Kidney tubule cell (primary cell): ENCODE measurements around the gene RIF1.

Experiments used
- DNase-seq: peaks from one replicate; pipeline ENCODE4 v3.0.0-alpha.2; 2018; ENCODE audit warnings: low spot score

Gene RIF1

GRCh38 chr2:151422917-151423439 is 13.3 kb downstream of the RIF1 start:
- no peak for DNase-seq

GRCh38 chr2:151423760-151424159 is 14.1 kb downstream of the RIF1 start:
- peak; percentile 12 for DNase-seq

DNA sequence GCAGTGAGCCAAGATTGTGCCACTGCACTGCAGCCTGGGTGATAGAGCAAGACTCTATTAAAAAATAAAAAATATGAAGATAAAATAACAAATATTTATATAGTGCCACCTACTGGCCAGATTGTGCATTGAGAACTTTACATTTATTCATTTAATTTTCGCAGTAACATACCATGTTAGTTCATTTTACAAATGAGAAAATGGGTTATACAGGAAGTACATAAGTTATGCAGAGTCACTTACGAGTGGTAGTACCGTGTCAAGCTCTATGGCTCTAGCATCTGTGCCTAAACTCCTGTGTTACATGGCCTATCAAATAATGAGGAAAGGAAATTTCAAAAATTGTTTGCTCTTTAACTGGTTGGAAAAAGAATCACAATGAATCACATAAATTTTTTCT is 27.9 kb downstream of the RIF1 start:
- DNase-seq: peak; percentile 44

- DNase-seq: no peak
These were observed 28.8 kb downstream of the RIF1 start for GRCh38 chr2:151438506-151438905.

DNA sequence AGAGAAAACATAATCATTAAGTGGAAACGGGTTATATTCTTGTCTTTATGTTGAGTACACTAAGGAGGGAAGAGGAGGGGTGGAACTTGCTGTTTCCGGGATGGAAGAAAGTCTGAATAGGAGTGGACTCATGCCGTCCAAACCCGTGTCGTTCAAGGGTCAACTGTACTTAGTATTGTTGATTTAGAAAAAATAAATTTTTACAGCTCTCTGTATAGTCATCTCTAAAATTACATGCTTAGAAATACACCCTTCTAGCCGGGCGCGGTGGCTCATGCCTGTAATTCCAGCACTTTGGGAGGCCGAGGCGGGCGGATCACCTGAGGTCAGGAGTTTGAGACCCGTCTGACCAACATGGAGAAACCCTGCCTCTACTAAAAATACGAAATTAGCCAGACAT is 29.4 kb downstream of the RIF1 start:
- DNase-seq: no peak

DNA sequence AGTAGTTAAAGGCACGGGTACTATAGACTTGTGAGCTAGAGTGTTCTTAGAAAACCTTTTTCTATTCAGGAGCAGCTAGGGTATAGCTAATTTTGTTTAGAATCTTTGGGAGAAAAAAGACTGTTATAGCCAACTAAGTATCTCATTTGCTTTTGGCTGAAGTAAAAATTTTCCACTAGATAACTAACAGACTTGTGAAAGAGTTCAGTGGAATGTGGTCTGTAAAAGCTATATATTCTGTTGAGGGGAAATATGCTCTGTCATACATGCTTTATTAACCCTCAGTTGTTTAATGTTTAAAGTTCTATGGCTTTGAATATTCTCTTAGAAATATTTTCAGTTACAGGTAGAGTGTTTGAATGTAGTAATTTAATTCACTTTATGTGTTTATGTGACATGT is 49.7 kb downstream of the RIF1 start:
- no peak for DNase-seq

DNA sequence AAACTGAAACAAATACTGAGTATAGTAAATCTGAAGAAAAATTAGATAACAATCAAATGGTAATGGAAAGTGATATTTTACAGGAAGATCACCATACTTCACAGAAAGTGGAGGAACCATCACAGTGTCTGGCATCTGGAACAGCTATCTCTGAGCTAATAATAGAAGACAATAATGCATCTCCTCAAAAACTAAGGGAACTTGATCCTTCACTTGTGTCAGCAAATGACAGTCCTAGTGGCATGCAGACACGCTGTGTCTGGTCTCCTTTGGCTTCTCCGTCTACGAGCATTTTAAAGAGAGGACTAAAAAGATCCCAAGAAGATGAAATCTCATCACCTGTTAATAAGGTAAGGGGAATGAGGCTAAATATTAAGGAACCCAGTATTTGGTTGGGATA is 56.1 kb downstream of the RIF1 start:
- DNase-seq: no peak

GRCh38 chr2:151470556-151470955 is 60.9 kb downstream of the RIF1 start:
- peak; percentile 35 for DNase-seq

- DNase-seq: no peak
These were observed 63.3 kb downstream of the RIF1 start for GRCh38 chr2:151472966-151473365.

DNA sequence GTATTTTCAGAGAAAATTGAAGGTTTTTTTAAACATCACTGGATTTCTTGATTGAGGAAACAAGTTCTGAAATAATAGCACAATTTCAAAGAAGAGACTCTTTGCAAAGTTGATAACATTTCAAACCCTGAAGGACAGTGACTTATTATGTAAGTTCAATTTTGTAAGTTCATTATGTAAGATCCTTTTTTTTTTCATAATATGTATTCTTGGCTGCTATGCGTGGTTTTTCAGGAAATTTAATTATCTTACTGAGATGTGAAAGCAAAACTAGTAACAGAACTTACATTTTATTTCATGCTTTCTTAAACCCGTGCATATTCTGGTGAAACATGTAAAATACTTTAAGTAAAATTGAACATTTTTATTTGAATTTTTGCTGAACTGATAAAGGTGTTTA is 65.4 kb downstream of the RIF1 start:
- DNase-seq: no peak

GRCh38 chr2:151476287-151476686 is 66.6 kb downstream of the RIF1 start:
- no peak for DNase-seq

GRCh38 chr2:151478011-151478410 is 68.3 kb downstream of the RIF1 start:
- peak; percentile 47 for DNase-seq

- no peak for DNase-seq
These were observed 72.0 kb downstream of the RIF1 start for GRCh38 chr2:151481744-151482143.

- DNase-seq: no peak
These were observed 72.5 kb downstream of the RIF1 start for GRCh38 chr2:151482171-151482725.

- DNase-seq: no peak
These were observed 73.8 kb downstream of the RIF1 start for GRCh38 chr2:151483546-151483945.

DNA sequence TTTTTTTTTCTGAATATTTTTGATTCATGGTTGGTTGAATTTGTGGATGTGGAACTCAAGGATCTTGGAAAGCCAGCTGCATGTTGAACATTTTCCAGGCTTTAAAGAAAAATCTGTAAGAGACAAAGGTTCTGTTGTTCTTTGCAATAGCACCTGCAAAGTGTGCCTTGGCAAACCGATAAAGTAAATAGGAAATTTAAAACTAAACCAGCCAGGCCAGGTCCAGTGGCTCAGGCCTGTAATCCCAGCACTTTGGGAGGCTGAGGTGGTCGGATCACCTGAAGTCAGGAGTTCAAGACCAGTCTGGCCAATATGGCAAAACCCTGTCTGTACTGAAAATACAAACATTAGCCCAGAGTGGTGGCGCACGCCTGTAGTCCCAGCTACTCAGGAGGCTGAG is 74.4 kb downstream of the RIF1 start:
- no peak for DNase-seq

DNA sequence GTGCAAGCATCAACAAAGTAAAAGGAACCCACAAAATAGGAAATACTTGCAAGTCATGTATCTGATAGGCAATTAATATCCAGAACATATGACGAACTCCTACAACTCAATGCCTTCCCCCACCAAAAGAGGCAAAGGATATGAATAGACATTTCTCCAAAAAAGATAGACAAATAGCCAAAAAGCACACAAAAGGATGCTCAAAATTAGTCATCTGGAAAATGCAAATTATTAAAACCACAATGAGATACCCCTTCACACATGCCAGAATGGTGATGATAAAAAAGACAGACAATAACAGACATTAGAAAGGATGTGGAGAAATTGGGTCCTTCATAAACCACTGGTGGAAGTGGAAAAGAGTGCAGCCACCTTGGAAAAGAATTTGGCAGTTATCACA is 76.4 kb downstream of the RIF1 start:
- DNase-seq: no peak

- DNase-seq: no peak
These were observed 80.6 kb downstream of the RIF1 start for GRCh38 chr2:151490276-151490675.

- no peak for DNase-seq
These were observed 81.8 kb downstream of the RIF1 start for GRCh38 chr2:151491496-151491895.

GRCh38 chr2:151498178-151498577 is 88.5 kb downstream of the RIF1 start:
- DNase-seq: no peak

- DNase-seq: no peak
These were observed 96.5 kb downstream of the RIF1 start for GRCh38 chr2:151506170-151506569.

DNA sequence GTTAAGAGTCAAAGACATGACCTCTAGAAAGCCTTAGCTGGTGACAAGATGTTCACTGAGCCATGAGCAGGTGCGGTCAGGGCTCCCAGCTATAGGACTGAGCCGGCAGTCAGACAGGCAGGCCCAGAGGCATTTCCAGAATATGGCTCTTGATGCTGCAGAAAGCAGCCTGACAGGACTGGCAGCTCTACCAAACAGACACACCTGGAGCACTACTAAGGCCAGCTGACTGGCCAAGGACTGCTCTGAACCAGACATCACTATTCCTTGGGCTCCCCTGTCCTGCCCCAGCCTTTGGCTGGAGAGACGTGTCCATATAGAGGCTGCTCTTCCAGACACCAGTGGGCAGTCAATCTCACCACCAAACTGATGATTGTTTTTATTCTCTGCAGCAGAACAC is 98.8 kb downstream of the RIF1 start:
- no peak for DNase-seq

DNA sequence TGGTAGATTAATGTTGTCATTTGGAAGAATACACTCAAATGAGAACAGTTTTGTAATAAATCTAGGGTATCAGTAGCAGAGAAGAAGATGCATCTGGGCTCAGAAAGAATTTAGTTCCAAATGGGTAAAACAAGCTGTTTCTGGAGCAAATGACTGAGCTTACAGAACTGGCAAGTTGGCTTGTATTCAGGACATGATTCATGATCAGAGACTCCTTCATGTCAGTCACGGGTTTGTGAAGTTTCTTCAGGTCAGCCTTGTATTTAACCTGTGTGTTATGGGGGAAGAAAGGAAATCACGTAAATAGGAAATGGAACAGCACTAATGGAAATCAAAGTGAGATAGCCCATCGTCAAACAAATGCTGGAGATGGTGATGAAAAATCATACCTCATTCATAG is 109.1 kb downstream of the RIF1 start:
- DNase-seq: peak; percentile 36

DNA sequence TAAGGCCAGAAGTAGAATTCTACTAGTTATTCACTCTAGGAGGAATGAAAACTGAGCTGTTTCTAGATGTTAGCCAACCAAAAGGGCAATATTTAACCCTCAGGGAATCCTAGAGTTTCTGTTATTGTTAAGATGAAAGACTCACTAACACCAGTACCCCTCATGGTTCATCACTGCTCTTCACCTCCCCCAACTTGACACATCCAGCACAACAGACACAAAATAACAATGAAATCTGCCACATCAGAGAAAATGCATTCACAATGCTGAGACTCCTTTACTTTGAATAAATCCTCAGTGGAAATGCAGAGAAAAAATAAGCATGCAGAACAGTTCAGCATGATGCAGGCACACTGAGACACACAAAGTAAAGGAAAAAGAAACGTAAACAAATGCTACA is 111.3 kb downstream of the RIF1 start:
- DNase-seq: no peak

- no peak for DNase-seq
These were observed 112.9 kb downstream of the RIF1 start for GRCh38 chr2:151522556-151522955.
